ENCODE data around the gene PDE9A. TPM values are rescaled to one million over a fixed set of nuclear protein-coding genes. Genes with fewer than 3 reads are reported as not detected.

Gene PDE9A
- polyA plus RNA-seq, 1 donor = 44.3 TPM

- DNase-seq = no peak
Observed at GRCh38 chr21:42672699-42673458, 19.5 kb downstream of the PDE9A start.

GRCh38 chr21:42673633-42674328 lies 20.4 kb downstream of the PDE9A start:
- no peak for DNase-seq

DNA sequence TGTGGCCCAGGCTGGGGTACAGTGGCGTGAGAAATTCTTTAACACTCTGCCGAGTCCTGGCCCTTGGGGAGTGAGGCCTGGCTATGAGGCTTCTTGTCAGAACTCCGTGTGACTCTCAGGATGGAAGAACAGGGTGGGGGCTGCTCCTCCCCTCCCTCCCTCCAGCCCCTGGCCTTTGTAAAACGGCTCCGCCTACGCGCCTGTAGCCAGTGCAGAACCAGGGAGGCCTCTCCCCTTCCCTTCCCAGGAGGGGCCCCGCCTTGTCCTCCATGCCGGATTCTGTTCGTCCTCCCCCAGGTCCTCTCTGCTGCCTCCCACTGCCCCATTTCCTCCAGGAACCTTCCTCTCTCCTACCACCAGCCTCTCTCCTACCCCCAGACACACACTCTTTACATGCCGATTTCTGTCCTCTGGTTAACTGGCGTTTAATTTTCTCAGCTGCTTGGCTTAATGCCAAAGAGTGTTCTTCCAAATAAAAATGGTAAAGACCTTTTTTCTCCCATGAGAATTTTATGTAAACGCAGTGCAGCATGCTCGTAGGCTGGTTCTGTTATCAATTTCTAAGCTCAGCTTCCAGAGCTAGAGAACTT lies 21.0 kb downstream of the PDE9A start:
- peak; percentile 73 for DNase-seq

DNA sequence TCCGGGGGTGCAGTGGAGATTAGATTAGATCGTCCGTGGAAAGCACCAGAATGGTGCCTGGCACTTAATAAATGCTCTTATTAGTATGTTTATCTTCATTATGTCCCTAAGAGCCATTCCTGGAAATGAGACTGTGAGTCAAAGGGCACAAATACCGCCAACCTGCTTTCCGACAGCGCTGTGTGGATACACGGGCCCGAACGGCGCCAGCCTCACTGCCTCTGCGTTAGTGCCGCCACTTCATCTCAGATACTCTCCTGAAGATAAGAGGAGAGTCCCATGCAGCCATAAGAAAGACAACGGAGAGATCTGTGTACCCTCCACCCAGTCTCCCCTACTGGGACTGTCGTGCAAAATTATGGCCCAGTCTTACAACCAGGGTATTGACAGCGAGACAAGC lies 22.0 kb downstream of the PDE9A start:
- DNase-seq = no peak

GRCh38 chr21:42676808-42677207 lies 23.4 kb downstream of the PDE9A start:
- DNase-seq = no peak

GRCh38 chr21:42677339-42678321 lies 24.2 kb downstream of the PDE9A start:
- DNase-seq = no peak

GRCh38 chr21:42678618-42679295 lies 25.3 kb downstream of the PDE9A start:
- DNase-seq = no peak

DNA sequence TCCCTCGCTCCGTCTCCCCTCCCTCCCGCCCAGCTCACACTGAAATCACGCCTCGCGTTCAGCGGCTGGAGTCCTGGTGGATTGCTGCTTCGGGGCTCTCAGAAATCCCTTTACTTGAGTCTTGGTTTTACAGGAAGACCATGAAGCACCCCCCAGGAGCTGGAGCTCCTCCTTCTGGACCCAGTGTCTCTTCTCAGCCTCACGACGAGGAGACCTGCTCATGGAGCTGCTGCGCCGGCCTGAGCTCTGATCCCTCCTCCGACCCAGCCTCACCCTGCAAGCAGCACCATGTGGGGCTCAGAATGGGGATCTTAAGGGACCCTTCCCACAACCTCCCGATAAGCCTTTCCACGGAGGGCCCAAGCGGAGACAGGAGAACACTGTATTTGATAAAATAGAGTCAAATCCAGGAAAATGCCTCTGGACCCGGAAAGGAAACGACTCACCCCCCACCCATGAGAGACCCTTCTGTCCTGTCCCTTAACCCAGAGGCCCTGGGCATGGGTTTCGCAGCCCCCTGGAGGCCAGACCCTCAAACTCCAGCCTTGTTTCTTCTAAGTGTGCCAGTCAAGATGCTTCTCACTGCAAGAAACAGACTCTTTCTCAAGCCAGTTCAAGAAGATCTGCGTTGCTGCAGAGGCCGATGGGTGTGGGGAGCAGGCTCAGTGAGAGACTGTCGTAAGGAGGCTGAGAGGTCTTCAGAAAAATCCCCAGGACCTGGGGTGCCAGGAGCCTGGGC lies 26.1 kb downstream of the PDE9A start:
- no peak for DNase-seq

- DNase-seq = no peak
Observed at GRCh38 chr21:42680058-42680330, 26.6 kb downstream of the PDE9A start.

GRCh38 chr21:42680429-42680828 lies 27.0 kb downstream of the PDE9A start:
- DNase-seq = no peak

GRCh38 chr21:42681296-42682206 lies 28.1 kb downstream of the PDE9A start:
- no peak for DNase-seq

GRCh38 chr21:42682661-42683210 lies 29.3 kb downstream of the PDE9A start:
- no peak for DNase-seq

GRCh38 chr21:42683371-42684108 lies 30.1 kb downstream of the PDE9A start:
- DNase-seq = no peak

DNA sequence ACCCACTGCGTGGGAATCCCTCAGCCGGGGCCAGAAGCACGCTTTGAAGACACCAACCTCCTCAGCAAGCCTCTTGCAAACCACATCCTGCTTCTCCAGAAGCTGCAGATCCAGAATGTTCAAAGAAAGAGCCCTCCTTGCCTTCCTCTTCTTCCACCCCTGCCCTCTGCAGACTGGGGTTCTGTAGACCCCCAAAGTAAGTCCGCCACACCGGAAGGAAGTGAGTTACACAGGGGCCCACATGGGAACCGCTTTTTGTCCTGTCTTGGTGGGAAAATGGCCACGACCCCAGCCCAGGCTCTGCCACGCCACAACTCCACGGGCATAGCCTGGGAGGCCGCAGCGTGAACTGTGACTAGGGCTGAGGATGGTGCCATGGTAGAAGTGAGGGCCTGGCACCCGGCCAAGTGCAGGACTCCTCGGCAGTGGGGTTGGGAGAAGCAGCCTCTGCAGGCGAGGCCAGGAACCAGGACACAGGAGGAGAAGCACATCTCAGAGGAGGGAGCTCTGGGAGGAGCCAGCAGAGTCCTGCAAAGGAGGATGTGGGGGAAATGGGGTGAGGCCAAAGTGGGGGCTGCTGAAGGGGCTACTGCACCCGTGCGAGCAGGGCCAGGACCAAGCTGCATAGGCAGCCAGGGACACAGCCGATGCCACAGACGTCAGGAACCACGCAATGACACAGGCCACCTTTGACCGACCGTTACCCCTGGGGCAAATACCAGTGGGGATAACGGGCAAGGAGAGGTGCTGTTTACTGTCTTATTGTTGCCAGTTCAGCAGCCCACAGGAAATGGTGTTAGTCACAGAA lies 30.9 kb downstream of the PDE9A start:
- DNase-seq = no peak

GRCh38 chr21:42685036-42685435 lies 31.6 kb downstream of the PDE9A start:
- no peak for DNase-seq

DNA sequence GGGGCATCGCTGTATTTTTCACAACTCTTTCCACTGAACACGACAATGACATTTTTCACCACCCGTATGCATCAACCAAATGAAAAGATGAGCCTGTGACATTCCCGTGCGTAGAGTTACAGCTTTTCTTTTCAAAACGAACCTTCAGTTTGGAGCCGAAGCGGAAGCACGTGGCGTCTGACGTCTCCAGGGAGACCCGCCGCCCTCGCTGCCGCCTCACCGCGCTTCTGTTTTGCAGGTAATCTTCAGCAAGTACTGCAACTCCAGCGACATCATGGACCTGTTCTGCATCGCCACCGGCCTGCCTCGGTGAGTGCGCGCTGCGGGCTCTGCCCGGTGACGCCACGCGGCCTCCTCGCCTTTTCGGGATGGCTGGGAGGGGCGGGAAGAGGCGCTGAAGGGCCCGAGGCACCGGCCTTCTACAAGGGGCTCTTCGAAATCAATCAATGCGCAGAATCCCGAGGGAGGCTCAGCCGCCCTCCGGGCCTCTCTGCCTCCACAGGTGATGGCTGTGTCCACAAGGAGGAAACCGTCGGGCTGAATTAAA lies 32.6 kb downstream of the PDE9A start:
- DNase-seq = no peak

DNA sequence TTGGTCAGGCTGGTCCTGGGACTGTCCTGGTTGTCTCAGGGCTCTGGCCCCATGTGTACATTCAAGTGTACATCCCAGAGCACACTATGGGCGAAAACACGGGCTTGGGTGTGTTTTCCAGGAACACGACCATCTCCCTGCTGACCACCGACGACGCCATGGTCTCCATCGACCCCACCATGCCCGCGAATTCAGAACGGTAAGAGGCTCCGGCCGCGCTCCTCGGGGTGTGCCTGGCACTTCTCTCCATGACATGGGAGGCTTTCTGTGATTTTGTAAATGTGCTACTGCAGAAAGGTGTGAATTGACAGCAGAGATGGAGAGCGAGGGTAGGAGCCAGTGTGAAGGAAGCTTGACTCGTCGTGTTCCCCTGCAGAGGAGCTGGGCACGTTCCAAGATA lies 34.4 kb downstream of the PDE9A start:
- no peak for DNase-seq

Measured in left kidney (tissue), 2 donors.